Measurements from ENCODE around the gene CASZ1.

DNA sequence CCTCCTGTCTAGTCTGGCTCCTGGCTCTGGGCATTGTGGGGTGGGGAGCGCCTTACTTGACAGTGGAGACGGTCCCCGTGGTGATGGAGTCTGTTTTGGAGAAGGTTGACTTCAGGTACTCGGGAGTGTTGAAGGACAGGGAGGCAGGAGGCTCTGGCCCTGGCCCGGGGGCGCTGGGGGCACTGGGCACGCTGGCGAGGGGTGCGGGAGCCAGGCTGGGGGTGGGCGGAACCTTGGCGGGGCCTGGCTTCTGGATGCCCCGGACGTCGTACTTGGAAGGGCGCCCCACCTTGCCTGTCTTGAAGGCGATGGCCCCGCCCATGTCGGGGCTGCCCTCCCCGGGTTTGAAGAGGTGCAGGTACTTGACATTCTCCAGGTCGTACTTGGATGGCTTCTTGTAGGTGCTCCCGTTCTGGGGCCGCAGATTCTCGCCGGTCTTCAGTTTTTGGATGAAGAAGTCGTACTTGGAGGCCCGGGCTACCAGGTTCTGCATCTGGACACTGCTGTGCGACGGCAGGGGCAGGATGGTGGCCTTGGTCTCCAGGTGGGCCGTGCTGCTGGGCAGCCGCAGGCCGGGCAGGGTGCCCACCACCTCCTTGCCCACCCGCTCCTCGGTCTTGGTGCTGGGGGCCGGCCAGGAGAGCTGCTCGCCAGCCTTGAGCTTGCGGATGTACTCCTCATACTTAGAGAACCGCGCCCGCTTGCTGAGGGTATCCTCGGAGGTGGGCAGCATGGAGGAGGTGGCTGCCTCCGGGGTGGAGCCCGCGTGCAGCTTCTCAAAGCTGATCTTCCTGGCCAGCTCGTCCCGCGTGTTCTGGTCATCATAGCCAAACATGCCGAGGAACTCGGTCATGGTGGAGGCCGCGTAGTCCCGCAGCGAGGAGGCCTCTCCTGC lies 136.6 kb downstream of the CASZ1 start:
- TF ChIP-seq, protein P1, sequence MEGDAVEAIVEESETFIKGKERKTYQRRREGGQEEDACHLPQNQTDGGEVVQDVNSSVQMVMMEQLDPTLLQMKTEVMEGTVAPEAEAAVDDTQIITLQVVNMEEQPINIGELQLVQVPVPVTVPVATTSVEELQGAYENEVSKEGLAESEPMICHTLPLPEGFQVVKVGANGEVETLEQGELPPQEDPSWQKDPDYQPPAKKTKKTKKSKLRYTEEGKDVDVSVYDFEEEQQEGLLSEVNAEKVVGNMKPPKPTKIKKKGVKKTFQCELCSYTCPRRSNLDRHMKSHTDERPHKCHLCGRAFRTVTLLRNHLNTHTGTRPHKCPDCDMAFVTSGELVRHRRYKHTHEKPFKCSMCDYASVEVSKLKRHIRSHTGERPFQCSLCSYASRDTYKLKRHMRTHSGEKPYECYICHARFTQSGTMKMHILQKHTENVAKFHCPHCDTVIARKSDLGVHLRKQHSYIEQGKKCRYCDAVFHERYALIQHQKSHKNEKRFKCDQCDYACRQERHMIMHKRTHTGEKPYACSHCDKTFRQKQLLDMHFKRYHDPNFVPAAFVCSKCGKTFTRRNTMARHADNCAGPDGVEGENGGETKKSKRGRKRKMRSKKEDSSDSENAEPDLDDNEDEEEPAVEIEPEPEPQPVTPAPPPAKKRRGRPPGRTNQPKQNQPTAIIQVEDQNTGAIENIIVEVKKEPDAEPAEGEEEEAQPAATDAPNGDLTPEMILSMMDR (IDR thresholded peaks at IDR 0.05): no peak
- no peak for TF ChIP-seq POLR2AphosphoS5 (IDR thresholded peaks at IDR 0.05)
- TF ChIP-seq POLR2A (IDR thresholded peaks at IDR 0.05): no peak
